Loucy (cell line): ENCODE data around the gene SPINT1.

Source experiments
- H2AFZ ChIP-seq: fragments of 200-600 bp; sonication (generic); 2 replicates; pipeline ENCODE4 v1.6.0; 2016; ENCODE audit warnings: antibody characterized with exemption, mild to moderate bottlenecking, low read length, moderate library complexity
- H3F3A ChIP-seq: fragments of 200-600 bp; 2 replicates; pipeline ENCODE4 v1.6.0; 2016; ENCODE audit warnings: antibody characterized with exemption, low read depth, mild to moderate bottlenecking
- H3K27me3 ChIP-seq: fragments of 200-600 bp; sonication (generic); 2 replicates; pipeline ENCODE4 v1.6.1; 2014; ENCODE audit warnings: low read length, mild to moderate bottlenecking; ENCODE audit not compliant: insufficient read depth, poor library complexity, severe bottlenecking
- H3K36me3 ChIP-seq: fragments of 200-600 bp; sonication (generic); 2 replicates; pipeline ENCODE4 v1.6.1; 2016; ENCODE audit warnings: low read length; ENCODE audit not compliant: insufficient read depth
- H3K4me1 ChIP-seq: fragments of 200-600 bp; sonication (generic); 2 replicates; pipeline ENCODE4 v1.5.1; 2014; ENCODE audit warnings: low read length, mild to moderate bottlenecking; ENCODE audit not compliant: insufficient read depth, poor library complexity, severe bottlenecking
- H3K4me2 ChIP-seq: fragments of 200-600 bp; sonication (generic); 2 replicates; pipeline ENCODE4 v1.6.0; 2014; ENCODE audit warnings: antibody characterized with exemption, low read length, low read depth, mild to moderate bottlenecking; ENCODE audit not compliant: poor library complexity, severe bottlenecking
- H3K4me3 ChIP-seq: fragments of 200-600 bp; sonication (generic); 2 replicates; pipeline ENCODE4 v1.5.1; 2014; ENCODE audit warnings: low read length, mild to moderate bottlenecking, mixed read lengths; ENCODE audit not compliant: poor library complexity, severe bottlenecking
- H3K79me2 ChIP-seq: fragments of 200-600 bp; sonication (generic); 2 replicates; pipeline ENCODE4 v1.6.1; 2014; ENCODE audit warnings: low read length; ENCODE audit not compliant: insufficient read depth
- H3K9ac ChIP-seq: fragments of 200-600 bp; sonication (generic); 2 replicates; pipeline ENCODE4 v1.6.0; 2014; ENCODE audit warnings: mild to moderate bottlenecking, low read depth, low read length, moderate library complexity; ENCODE audit not compliant: poor library complexity, severe bottlenecking
- H3K9me2 ChIP-seq: fragments of 200-600 bp; sonication (generic); replicated peaks from 2 replicates; pipeline ENCODE4 v1.6.1; 2016; ENCODE audit warnings: low read depth, low read length, mixed read lengths
- H3K9me3 ChIP-seq: fragments of 200-600 bp; sonication (generic); 2 replicates; pipeline ENCODE4 v1.6.1; 2014; ENCODE audit warnings: mild to moderate bottlenecking, antibody characterized with exemption, low read length, low read depth; ENCODE audit not compliant: insufficient read depth
- H4K20me1 ChIP-seq: fragments of 200-600 bp; sonication (generic); 2 replicates; pipeline ENCODE4 v1.6.0; 2014; ENCODE audit warnings: antibody characterized with exemption, low read length, mild to moderate bottlenecking; ENCODE audit not compliant: insufficient read depth, poor library complexity, severe bottlenecking
- EZH2phosphoT487 ChIP-seq: fragments of 200-600 bp; IDR thresholded peaks from 2 replicates; pipeline ENCODE4 v1.6.1; 2018; ENCODE audit warnings: antibody characterized with exemption, mild to moderate bottlenecking, moderate library complexity, borderline replicate concordance
- TF ChIP-seq, protein P1 (sequence below): fragments of 200-600 bp; sonication (generic); conservative IDR thresholded peaks from 2 replicates; pipeline ENCODE4 v1.5.1; 2014; ENCODE audit warnings: mild to moderate bottlenecking, antibody characterized with exemption, low read length

SPINT1 gene

DNA sequence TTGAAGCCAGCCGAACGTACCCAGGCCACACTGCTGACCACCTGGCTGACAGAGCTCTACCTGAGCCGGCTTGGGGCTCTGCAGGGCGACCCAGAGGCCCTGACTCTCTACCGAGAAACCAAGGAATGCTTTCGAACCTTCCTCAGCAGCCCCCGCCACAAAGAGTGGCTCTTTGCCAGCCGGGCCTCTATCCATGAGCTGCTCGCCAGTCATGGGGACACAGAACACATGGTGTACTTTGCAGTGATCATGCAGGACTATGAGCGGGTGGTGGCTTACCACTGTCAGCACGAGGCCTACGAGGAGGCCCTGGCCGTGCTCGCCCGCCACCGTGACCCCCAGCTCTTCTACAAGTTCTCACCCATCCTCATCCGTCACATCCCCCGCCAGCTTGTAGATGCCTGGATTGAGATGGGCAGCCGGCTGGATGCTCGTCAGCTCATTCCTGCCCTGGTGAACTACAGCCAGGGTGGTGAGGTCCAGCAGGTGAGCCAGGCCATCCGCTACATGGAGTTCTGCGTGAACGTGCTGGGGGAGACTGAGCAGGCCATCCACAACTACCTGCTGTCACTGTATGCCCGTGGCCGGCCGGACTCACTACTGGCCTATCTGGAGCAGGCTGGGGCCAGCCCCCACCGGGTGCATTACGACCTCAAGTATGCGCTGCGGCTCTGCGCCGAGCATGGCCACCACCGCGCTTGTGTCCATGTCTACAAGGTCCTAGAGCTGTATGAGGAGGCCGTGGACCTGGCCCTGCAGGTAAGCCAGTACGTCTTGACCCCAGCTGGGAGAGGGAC lies 56.6 kb downstream of the SPINT1 start:
- H3K36me3 ChIP-seq = peaks cover 39% of the 10 kb centered on the region; the same call in 1 of the 2 replicates
- no peaks in the 10 kb centered on the region for H3K9me3 ChIP-seq
- peaks cover 63% of the 10 kb centered on the region for H3K79me2 ChIP-seq
- H3K4me3 ChIP-seq = peak overlapping the region; percentile 17
- H3K9ac ChIP-seq = peak overlapping the region; percentile 20
- H3F3A ChIP-seq = no peaks in the 10 kb centered on the region
- peak overlapping the region; percentile 59 for H3K4me2 ChIP-seq
- H3K4me1 ChIP-seq = peaks cover 10% of the 10 kb centered on the region
- no peaks in the 10 kb centered on the region for H3K27me3 ChIP-seq
- H2AFZ ChIP-seq = no peak overlapping the region
- no peak for TF ChIP-seq EZH2phosphoT487
- TF ChIP-seq, protein P1, sequence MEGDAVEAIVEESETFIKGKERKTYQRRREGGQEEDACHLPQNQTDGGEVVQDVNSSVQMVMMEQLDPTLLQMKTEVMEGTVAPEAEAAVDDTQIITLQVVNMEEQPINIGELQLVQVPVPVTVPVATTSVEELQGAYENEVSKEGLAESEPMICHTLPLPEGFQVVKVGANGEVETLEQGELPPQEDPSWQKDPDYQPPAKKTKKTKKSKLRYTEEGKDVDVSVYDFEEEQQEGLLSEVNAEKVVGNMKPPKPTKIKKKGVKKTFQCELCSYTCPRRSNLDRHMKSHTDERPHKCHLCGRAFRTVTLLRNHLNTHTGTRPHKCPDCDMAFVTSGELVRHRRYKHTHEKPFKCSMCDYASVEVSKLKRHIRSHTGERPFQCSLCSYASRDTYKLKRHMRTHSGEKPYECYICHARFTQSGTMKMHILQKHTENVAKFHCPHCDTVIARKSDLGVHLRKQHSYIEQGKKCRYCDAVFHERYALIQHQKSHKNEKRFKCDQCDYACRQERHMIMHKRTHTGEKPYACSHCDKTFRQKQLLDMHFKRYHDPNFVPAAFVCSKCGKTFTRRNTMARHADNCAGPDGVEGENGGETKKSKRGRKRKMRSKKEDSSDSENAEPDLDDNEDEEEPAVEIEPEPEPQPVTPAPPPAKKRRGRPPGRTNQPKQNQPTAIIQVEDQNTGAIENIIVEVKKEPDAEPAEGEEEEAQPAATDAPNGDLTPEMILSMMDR = no peak
- H3K9me2 ChIP-seq = no peaks in the 10 kb centered on the region
- peaks cover 38% of the 10 kb centered on the region for H4K20me1 ChIP-seq

DNA sequence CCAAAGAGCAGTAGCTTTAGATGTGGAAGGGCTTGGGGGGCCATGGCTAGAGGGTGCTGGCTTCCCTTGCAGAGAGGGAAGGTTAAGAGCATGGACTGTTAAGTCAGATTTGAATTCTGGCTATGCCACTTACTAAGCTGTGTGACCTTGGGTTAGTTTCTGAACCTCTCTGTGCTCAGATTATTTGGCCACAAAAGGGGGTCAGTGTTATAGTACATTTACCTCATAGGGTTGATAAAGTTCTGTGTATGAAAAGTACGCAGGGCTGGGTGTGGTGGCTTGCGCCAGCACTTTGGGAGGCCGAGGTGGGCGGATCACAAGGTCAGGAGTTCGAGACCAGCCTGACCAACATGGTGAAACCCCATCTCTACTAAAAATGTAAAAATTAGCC lies 57.2 kb downstream of the SPINT1 start:
- Histone ChIP-seq H3K4me1 (peaks cover 10% of the 10 kb centered on the region), H3K4me3 (peak overlapping the region; percentile 17), H3K36me3 (peaks cover 39% of the 10 kb centered on the region; the same call in 1 of the 2 replicates), H4K20me1 (peaks cover 38% of the 10 kb centered on the region), H3K4me2 (peak overlapping the region; percentile 59), H3F3A (no peaks in the 10 kb centered on the region), H2AFZ (no peak overlapping the region), H3K9me2 (no peaks in the 10 kb centered on the region), H3K9me3 (no peaks in the 10 kb centered on the region), H3K27me3 (no peaks in the 10 kb centered on the region), H3K9ac (peak overlapping the region; percentile 20), H3K79me2 (peaks cover 63% of the 10 kb centered on the region)
- TF ChIP-seq, protein P1 = no peak
- no peak for TF ChIP-seq EZH2phosphoT487

DNA sequence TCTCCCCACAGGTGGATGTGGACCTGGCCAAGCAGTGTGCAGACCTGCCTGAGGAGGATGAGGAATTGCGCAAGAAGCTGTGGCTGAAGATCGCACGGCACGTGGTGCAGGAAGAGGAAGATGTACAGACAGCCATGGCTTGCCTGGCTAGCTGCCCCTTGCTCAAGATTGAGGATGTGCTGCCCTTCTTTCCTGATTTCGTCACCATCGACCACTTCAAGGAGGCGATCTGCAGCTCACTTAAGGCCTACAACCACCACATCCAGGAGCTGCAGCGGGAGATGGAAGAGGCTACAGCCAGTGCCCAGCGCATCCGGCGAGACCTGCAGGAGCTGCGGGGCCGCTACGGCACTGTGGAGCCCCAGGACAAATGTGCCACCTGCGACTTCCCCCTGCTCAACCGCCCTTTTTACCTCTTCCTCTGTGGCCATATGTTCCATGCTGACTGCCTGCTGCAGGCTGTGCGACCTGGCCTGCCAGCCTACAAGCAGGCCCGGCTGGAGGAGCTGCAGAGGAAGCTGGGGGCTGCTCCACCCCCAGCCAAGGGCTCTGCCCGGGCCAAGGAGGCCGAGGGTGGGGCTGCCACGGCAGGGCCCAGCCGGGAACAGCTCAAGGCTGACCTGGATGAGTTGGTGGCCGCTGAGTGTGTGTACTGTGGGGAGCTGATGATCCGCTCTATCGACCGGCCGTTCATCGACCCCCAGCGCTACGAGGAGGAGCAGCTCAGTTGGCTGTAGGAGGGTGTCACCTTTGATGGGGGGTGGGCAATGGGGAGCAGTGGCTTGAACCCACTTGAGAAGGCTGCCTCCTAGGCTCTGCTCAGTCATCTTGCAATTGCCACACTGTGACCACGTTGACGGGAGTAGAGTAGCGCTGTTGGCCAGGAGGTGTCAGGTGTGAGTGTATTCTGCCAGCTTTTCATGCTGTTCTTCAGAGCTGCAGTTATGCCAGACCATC lies 59.0 kb downstream of the SPINT1 start:
- Histone ChIP-seq H3K9me3 (no peaks in the 10 kb centered on the region), H3K36me3 (peaks cover 39% of the 10 kb centered on the region; the same call in 1 of the 2 replicates), H3F3A (no peaks in the 10 kb centered on the region), H3K4me3 (no peak overlapping the region), H3K9ac (no peak overlapping the region), H4K20me1 (peaks cover 38% of the 10 kb centered on the region), H2AFZ (no peak overlapping the region), H3K4me2 (no peak overlapping the region), H3K27me3 (no peaks in the 10 kb centered on the region), H3K4me1 (peaks cover 23% of the 10 kb centered on the region), H3K9me2 (no peaks in the 10 kb centered on the region), H3K79me2 (peaks cover 48% of the 10 kb centered on the region)
- TF ChIP-seq, protein P1 = no peak
- no peak for TF ChIP-seq EZH2phosphoT487
